A673 (cell line): ENCODE results near the gene GRB14.

Experiments used
- EZH2 ChIP-seq: fragments of 200-600 bp; sonication (generic); IDR thresholded peaks from 2 replicates; pipeline ENCODE4 v1.6.1; 2017; ENCODE audit warnings: borderline replicate concordance, low read depth, mild to moderate bottlenecking, mixed read lengths, antibody characterized with exemption, low read length; ENCODE audit not compliant: poor library complexity, severe bottlenecking
- TF ChIP-seq, protein P1 (sequence below): fragments of 300-800, 200-600 bp; sonication (generic); conservative IDR thresholded peaks from 2 replicates; pipeline ENCODE4 v1.5.1; 2017; ENCODE audit warnings: low read depth, mild to moderate bottlenecking, antibody characterized with exemption, low read length, moderate library complexity, mixed read lengths

DNA sequence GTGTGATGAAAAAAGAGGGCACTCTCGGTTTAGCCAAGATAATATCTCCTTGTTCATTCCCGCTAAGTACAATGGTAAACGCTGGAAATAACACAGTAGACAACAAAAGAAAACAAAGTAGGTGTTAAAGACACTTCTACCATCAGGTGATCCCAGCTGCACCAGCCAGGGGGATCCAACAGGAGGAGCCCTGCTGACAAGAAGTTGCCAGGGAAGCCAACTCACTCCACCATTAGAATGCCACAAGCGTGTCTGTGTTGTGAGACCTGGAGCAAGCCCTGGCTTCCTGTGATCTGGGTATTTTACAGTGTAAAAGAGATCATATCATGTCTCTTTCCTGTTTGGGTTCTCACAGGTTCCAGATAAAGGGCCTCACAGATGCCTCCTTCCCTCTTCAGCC is 117.0 kb downstream of the GRB14 start:
- TF ChIP-seq, protein P1, sequence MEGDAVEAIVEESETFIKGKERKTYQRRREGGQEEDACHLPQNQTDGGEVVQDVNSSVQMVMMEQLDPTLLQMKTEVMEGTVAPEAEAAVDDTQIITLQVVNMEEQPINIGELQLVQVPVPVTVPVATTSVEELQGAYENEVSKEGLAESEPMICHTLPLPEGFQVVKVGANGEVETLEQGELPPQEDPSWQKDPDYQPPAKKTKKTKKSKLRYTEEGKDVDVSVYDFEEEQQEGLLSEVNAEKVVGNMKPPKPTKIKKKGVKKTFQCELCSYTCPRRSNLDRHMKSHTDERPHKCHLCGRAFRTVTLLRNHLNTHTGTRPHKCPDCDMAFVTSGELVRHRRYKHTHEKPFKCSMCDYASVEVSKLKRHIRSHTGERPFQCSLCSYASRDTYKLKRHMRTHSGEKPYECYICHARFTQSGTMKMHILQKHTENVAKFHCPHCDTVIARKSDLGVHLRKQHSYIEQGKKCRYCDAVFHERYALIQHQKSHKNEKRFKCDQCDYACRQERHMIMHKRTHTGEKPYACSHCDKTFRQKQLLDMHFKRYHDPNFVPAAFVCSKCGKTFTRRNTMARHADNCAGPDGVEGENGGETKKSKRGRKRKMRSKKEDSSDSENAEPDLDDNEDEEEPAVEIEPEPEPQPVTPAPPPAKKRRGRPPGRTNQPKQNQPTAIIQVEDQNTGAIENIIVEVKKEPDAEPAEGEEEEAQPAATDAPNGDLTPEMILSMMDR, result peak; percentile 57
- no peak for TF ChIP-seq EZH2
